Measurements from ENCODE around the gene PDE3A. TPM values are rescaled to one million over a fixed set of nuclear protein-coding genes. Genes with fewer than 3 reads are reported as not detected.
"Not testable (repeated sequence)": the region's sequence is repeated elsewhere in the genome, so short reads cannot be mapped to it uniquely, and the experiment has no call there.

PDE3A gene
- polyA plus RNA-seq, 4 donors, result 20.5 to 36.7 (median 26.4) TPM

DNA sequence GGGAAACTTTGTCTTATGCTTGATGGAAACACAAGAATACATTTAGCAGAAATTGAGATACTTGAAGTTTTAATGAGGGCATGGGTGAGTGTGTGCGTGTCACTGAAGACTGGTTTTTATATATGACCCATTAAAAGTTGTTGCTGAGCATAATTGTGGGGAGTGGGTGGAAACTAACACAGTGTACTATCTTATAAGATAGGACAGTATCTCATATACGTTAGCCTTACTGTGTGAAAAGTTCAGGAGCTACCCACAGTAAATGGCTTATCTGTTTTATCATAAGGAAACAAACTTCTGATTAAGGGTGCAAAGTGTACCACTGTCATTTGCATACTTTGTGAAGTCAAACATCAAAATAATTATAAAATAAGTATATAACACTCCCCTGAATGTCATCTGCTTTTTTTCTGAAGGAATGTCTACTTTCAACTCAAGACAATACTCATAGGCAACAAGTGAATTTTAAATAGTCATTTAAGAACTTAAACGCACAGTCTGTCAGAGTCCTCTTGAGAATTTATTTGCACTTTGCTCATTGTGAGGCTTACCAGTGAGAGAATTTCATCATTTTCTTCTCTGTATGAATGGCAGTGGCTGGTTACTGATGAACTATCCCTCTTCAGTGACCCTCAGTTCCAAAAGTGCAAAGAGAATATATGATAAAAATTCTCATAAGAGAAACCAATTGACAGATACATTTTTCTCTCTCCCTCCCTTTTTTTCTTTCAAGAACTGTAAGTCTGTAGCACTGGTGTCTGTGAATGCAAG, 4.2 kb downstream of the PDE3A start:
- no peak for DNase-seq (ENCODE audit: low read depth in 4 of 4, low spot score in 3 of 4)

DNA sequence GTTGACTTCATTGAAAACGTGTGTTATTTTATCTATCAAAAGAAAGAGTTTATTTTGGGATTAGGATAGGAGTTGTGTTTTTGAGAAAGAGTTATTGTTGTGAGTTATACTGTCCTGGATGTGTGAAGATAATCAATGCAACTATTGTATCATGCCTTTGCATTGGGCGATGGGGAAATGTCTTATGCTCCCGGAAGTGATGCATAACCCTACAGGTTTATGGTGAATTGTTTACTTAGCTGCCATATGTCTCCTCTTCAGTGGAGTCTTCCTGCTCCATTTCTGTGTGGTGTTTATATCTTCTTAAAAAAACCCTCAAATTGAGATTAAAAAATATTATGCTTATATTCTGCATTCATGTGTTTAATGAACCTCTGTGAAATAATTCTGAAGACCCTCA, 6.5 kb downstream of the PDE3A start:
- no peak for DNase-seq (ENCODE audit: low read depth in 4 of 4, low spot score in 3 of 4)

DNA sequence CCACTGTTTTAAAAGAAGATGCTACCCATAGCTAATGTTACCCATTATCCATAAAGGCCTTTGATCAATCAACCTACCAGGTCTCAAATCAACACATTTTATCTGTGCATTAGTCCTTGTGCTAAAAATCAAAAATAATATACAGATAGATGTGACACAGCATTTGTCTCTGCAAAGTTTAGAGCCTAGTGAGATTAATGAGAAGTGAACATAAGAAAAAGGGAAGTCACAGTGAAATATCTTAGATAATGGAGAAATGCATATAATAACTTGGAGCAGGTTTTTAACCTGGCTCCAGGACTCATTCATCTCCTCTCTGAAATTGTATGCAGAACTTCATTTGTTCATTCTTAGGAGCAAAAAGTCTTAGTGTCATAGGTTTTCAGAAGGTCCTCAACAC, 7.2 kb downstream of the PDE3A start:
- DNase-seq (ENCODE audit: low read depth in 4 of 4, low spot score in 3 of 4), result no peak

DNA sequence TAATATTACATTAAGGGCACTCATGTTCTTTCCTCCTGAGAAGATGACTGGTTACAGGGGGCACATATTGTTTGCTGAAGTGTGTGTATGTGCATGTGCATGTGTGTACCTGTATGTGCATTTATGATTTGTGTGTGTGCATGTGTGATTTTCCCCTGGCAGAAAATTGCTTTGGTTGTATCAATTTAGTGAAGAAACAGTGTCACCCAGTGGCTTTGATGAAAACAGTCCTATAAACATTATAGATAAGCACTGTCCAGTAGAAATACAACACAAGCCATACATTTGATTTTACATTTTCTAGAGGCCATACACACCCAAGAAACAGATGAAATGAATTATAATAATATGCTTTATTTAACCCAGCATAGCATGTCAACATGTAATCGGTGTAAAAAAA, 8.6 kb downstream of the PDE3A start:
- no peak for DNase-seq (ENCODE audit: low read depth in 4 of 4, low spot score in 3 of 4)

DNA sequence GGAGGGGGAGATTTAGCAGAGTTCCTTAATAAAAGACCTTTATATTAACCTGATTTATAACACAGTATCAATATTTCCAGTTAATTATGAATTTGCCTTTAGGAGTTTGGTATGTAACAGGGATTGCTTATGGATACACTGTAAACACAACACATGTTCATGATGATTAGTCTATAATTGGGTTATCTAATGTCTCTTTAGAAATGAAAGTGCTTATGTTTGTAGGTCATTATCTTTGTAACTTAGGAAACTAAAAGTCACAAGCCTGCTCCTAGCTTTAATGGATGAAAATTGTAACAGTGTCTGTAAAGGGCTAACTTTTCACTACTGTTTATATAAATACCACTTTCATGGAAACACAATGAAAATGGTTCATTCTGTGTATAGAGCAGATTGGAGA, 9.4 kb downstream of the PDE3A start:
- no peak for DNase-seq (ENCODE audit: low read depth in 4 of 4, low spot score in 3 of 4)

DNA sequence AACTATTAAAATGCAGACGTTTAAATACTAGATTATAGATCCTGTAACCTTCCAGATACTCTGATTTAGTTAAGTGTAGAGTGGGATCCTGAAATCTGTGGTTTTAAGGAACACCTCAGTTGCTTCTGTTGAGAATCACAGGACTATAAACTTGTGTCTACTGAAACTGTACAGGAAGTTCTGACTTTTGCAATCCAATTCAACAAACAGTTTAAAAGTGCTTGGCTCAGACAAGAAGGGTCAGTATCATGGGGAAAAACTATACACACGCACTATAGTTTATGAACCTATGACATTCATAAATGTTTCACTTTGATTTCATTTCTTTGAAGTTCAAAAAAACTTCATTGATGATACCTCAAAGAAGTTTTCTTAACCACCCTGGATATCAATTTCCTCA, 13.8 kb downstream of the PDE3A start:
- DNase-seq (ENCODE audit: low read depth in 4 of 4, low spot score in 3 of 4), result no peak

DNA sequence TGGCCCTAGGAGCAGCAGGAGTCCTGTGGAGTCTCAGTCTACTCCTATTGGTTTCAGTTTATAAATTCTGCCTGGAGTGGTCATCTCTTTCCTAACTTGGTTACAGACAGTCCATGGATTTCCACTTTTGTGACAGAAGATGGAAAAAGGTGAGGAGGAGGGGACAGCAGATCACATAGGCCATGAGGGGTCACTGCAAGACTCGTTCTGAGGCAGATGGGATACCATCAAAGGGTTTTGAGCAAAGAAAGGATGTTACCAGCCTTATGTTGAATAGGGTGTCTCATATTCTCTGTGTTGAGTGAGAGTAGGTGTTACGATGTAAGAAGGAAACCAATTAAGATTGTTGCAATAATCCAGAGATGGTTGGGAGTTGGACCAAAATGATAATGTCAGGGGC, 15.3 kb downstream of the PDE3A start:
- DNase-seq (ENCODE audit: low read depth in 4 of 4, low spot score in 3 of 4), result no peak

DNA sequence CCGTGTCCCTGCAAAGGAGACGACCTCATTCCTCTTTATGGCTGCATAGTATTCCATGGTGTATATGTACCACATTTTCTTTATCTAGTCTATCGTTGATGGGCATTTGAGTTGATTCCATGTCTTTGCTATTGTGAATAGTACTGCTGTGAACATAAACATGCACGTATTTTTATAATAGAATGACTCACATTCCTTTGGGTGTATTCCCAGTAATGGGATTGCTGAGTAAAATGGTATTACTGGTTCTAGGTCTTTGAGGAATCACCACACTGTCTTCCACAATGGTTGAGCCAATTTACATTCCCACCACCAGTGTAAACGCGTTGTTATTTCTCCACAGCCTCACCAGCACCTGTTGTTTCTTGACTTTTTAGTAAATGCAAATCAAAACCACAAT, 16.5 kb downstream of the PDE3A start:
- not testable (repeated sequence) for DNase-seq (ENCODE audit: low read depth in 4 of 4, low spot score in 3 of 4)

DNA sequence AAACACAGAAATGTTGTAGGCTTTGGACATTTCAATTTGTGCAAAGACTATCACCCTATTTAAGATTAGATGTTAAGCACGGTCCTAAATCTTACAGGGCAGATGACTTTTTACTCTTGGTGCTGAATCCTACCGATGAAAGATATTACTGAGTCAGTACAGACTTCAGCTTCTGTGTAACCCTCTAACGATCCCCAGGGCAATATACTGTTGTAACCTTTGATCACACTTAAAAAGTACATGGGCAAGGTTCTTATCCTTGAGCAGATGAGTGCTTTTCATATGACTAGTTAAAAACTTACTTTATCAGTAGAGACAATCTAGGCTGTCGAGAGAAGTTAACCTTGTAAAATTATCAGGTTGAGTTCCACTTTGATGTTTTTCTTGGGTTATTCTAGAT, 22.5 kb downstream of the PDE3A start:
- DNase-seq (ENCODE audit: low read depth in 4 of 4, low spot score in 3 of 4), result no peak

DNA sequence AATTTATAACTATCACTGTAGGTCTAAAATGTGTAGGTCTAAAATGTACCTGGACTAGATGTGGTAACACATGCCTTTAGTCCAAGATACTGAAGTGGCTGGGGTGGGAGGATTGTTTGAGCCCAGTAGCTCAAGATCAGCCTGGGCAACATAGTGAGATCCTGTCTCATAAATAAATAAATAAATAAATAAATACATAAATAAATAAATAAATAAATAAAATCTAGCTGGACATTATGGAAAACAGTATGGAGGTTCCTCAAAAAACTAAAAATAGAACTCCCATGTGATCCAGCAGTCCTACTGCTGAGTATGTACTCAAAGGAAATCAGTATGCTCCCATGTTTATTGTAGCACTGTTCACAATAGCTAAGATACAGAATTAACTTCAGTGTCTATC, 24.0 kb downstream of the PDE3A start:
- no peak for DNase-seq (ENCODE audit: low read depth in 4 of 4, low spot score in 3 of 4)

DNA sequence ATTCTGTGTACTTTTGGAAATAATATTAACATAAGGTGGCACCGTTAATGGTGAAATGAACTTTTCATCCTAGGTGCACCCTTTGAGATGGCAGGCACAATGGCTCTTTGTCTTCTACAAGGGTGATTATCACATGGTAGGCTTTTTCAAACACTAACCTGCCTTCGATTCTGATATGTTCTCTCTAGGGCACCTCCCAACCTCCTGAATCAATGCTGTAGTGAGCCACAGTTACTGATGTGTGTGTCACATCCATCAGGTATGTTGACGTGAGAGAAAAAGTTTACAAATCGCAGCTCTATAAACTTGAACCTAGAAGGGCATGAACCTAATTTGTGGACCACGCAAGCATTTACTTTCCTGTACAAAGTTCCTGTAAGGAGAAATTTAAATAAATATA, 25.4 kb downstream of the PDE3A start:
- DNase-seq (ENCODE audit: low read depth in 4 of 4, low spot score in 3 of 4), result no peak

DNA sequence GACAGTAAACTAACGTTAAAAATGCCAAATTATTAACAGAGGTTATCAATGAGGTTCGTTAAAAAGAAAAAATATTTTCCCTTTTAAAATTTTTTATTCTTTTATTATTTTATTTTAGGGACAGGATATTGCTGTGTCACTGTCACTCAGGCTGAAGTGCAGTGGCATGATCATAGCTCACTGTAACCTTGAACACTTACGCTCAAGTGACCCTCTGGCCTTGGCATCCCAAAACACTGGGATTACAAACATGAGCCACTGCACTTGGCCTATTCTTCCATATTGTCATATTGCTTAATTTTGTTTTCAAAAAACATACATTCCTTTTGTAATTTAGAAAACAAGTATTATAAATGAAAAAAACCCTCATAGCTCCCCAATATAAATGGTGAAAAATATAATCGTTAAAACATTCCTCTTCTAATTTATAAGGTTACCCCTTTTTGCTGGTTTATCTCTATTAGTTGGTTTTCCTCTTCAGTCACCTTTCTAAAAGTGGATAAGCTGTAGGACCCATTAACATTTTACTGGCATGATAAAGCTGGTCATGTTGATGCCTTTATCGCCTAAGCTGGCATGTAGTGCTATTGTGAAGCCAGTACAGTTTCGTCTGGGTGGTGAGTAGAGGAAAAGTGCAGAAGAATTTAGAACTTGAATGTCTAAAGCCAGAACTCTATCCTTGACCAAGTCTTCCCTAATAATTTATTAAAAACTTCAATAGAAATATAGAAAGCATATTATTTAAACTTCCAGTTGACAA, 27.6 kb downstream of the PDE3A start:
- DNase-seq (ENCODE audit: low read depth in 4 of 4, low spot score in 3 of 4), result no peak

DNA sequence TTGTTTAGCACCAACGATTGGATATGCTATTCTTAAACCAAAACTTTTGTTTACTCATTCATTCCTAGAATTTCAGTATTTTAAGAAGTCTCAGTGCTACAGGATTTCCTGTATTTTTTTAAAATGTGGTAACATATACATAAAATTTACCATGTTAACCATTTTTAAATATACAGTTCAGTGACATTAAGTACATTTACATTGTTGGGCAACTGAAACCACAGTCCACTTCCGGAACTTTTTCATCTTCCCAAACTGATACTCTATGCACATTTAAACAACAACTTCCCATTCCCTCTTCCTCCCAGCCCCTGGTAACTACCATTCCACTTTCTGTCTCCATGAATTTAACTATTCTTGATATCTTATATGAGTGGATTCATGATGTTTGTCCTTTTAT, 30.3 kb downstream of the PDE3A start:
- DNase-seq (ENCODE audit: low read depth in 4 of 4, low spot score in 3 of 4), result no peak

DNA sequence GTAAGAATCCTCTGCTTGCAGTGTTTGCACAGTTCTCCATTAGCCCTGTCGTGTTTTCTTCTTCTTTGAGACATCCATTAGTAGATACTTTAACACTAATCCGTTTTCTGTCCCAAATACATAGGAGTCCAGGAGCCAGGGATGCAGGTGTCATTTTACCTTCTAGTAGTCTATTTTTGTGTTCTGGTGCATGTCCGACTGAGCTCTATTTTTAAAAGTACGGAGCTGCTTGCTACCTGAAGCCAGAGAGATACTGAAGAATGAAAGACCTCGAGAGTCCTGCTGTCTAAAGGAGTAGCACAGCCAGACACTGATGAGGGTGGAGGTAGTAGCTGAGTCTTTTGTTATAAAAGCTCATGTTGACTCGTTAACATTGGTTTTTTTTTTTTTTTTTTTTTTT, 31.7 kb downstream of the PDE3A start:
- DNase-seq (ENCODE audit: low read depth in 4 of 4, low spot score in 3 of 4), result no peak

DNA sequence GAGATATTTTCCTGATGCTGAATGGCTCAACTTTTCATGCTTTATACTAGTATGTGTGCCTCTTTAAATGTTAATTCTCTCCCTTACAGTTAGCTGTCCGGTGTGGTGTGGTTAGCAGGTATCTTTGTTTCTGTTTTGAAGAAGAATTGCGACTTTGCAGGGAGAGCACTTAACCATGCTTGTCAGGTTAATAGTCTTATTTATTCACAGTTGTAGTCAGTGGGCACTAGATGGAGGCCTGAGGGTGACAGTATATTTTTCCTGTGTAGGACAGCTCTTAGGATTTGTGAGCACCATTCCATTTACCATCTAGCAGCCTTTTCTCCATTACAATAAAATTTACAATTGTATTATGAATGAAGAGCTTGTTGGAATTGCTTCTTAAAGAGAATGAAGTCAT, 34.9 kb downstream of the PDE3A start:
- DNase-seq (ENCODE audit: low read depth in 4 of 4, low spot score in 3 of 4), result no peak

DNA sequence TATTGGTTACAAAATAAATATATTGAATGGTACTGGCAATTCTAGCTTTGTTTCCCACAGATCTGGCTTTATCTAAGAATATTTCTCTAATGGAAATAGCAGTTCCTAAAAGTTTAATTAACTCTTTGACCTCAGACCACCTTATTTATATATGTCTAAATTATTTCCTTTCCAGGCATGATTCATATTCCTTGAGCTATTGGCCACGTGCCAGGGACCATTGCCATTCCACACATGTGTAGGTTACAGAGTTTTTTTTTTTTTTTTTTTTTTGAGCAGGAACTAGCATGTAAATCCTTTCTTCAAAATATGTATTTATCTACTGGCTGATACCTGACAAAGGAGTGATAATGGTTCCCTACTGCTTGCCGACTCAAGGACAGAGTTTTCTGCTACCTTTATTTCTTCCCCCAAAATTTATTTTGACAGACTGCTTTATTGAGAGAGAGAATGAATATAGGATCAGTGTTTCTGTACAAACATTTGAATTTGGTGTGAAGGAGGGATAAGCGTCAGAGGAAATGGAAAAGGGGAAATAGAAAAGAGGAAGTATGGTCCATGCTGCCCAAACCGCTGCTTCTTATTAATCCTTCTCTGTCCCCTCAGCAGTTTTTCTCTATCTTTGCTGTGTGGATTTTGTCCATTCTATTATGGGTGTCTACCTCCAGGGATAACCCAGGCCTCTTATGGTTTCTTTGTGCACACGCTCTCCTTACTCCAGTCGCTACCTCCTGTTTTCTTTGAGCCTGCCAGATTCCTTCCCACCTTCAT, 36.4 kb downstream of the PDE3A start:
- DNase-seq (ENCODE audit: low read depth in 4 of 4, low spot score in 3 of 4), result no peak

DNA sequence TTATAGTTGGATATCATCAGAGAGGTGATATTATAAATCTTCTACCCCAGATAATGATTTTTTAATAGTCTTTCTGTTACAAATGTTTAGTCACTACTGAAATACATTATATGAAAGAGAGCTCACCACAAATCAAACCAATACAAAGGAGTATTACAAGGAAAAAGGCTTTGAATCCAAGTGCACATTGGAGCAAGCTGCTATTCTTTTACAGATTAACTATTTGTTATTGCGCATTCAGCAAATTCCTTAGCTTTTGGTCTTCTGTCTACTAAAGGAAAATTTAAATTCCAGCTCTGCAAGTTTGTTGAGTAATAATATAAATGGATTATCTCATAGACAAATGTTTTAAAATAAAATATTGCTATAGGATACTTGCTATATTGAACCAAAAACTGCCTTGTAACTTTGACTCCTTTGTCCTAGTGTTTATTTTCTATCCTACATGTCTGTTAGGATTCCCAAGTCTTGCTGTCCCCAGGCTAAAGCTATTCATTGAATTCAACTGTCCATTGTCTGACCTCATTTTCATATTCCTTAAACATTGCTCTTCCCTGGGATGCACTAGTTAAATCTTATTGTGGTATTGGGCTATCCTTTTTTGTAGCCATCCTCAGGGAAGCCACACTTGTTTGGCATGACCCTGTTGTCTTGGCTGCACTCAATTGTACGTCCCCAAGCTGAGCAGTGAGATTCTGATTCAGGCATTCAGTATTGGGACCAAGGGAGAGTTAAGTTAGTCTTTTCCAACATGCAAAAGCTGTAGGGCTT, 41.5 kb downstream of the PDE3A start:
- DNase-seq (ENCODE audit: low read depth in 4 of 4, low spot score in 3 of 4), result no peak

DNA sequence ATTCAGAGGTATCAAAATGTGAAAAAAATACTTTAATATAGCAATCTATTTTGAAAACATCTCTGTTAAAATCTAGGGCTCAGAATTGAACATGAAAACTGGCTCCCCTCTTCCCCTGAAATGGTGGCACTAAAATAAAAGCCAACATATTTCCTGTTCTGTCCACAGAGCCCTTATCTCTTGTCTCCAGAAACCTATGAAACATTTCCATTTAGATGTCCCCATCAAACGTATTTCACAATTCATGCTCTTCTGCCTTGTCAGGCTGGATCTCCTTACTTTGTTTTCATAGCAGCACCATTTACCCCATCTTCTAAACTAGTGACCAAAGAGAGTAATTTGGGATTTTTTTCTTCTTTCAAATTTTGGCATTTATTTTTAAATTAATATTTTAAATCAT, 42.4 kb downstream of the PDE3A start:
- no peak for DNase-seq (ENCODE audit: low read depth in 4 of 4, low spot score in 3 of 4)

DNA sequence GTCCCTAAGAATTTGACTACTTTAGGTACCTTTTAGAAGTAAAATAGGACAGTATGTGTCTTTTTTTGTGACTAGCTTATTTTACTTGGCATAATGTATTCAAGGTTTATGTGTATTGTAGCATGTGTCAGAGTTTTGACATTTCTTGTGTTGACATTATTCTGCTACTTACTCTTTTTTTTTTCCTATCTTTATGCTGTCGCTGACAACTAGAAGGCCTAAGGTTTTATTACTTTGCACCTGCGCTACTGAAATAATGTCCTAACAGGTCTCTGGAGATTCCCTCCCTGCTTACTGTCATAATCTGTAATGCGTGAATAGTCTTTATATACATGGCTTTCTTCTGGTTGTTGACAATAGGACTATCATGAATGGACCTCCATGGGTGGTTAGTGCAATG, 43.0 kb downstream of the PDE3A start:
- no peak for DNase-seq (ENCODE audit: low read depth in 4 of 4, low spot score in 3 of 4)

DNA sequence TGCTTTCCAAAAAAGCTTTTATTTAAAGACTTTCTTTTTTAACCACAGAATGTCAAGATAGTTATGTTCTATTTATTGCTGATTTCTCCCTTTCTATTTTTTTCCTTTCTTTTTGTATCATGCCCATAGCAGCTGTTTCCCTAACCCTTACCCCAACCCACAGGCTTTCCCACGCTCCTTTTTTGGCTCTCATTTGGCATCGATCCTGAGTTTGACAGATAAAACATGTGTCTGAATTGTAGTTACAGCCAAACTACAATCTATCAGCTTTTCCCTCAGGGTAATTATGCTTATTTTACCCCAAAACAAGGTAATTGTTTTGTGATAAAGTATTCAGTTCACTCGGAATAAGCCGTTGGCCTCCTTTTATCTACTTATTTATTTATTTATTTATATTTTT, 46.7 kb downstream of the PDE3A start:
- no peak for DNase-seq (ENCODE audit: low read depth in 4 of 4, low spot score in 3 of 4)

DNA sequence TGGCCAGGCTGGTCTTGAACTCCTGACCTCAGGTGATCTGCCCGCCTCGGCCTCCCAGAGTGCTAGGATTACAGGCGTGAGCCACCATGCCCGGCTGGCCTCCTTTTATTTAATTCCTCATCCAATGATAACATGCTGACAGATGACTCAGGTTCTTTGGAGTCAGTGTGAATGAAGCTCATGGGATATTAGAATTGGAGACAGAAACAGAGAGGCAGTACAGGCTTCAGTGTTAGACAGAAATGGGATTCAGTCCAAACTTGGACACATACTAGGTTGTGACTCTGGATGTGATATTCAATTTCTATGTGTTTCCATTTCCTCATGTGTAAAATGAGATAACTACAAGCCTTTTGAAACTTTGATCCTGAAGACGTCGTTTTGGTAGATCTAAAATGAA, 47.3 kb downstream of the PDE3A start:
- no peak for DNase-seq (ENCODE audit: low read depth in 4 of 4, low spot score in 3 of 4)
